C4-2B (cell line): Measurements from ENCODE around the gene BMERB1.

Experiments used
- H3K27ac ChIP-seq: fragments of 450-650 bp; 2 replicates; pipeline ENCODE4 v1.5.1; 2017
- ZFX ChIP-seq: fragments of 450-650 bp; IDR thresholded peaks from 2 replicates; pipeline ENCODE4 v1.6.1; 2017
- TF ChIP-seq, protein P1 (sequence below): fragments of 450-650 bp; conservative IDR thresholded peaks from 2 replicates; pipeline ENCODE4 v1.5.1; 2017; ENCODE audit warnings: mild to moderate bottlenecking

Gene BMERB1

DNA sequence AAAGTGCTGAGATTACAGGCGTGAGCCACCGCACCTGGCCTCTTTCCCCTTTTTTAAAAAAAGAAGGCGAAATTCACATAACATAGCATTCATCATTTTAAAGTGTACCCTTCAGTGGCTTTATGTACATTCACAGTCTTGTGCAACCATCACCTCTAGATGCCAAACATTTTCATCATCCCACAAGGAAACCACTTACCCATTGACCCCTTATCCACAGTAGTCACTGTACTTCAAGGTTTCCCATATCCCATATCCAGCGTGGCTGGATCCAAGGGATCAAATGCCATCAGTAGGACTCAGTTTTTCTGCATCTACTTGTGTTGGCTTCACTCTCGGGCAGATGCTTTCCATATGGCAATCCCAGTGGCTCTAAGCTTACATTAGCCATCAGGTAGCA is 50.3 kb downstream of the BMERB1 start:
- TF ChIP-seq, protein P1, sequence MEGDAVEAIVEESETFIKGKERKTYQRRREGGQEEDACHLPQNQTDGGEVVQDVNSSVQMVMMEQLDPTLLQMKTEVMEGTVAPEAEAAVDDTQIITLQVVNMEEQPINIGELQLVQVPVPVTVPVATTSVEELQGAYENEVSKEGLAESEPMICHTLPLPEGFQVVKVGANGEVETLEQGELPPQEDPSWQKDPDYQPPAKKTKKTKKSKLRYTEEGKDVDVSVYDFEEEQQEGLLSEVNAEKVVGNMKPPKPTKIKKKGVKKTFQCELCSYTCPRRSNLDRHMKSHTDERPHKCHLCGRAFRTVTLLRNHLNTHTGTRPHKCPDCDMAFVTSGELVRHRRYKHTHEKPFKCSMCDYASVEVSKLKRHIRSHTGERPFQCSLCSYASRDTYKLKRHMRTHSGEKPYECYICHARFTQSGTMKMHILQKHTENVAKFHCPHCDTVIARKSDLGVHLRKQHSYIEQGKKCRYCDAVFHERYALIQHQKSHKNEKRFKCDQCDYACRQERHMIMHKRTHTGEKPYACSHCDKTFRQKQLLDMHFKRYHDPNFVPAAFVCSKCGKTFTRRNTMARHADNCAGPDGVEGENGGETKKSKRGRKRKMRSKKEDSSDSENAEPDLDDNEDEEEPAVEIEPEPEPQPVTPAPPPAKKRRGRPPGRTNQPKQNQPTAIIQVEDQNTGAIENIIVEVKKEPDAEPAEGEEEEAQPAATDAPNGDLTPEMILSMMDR, result no peak
- TF ChIP-seq ZFX, result no peak
- no peak overlapping the region for H3K27ac ChIP-seq

DNA sequence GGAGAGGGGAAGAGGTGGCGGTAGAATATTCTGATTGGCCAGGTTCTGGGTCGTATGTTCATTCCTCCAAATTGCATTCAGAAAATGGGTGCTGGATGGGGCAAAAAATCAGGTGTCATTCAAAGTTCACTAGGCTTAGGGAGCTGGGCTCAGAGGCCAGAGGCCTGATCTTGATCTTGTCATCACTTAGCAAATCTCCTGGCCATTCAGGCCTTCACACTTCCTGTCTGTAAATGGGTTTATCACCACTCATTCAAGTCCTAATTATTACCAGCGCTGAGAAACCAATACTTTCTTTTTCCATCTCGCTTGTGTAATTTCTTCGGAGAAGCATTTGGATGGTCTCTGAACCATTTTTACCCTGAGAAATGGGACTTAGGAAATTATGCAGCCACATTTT is 50.8 kb downstream of the BMERB1 start:
- TF ChIP-seq, protein P1, result no peak
- no peak for TF ChIP-seq ZFX
- no peak overlapping the region for H3K27ac ChIP-seq

DNA sequence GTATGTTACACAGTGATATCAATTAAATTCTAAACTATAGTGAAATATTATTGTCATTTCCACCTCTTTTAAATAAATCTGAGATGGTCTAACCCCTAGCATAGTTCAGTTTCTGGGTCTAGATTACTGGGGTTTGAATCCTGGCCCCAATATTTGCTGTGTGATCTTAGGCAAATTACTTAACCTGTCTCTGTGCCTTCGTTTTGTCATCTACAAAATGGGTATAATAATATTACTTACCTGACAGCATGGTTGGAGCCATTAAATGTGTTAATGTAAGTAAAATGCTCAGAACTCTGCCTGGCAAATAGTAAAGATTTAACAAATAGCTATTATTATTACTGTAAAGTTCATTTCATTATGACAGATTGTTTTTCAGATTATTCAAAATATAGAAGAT is 52.3 kb downstream of the BMERB1 start:
- no peak overlapping the region for H3K27ac ChIP-seq

DNA sequence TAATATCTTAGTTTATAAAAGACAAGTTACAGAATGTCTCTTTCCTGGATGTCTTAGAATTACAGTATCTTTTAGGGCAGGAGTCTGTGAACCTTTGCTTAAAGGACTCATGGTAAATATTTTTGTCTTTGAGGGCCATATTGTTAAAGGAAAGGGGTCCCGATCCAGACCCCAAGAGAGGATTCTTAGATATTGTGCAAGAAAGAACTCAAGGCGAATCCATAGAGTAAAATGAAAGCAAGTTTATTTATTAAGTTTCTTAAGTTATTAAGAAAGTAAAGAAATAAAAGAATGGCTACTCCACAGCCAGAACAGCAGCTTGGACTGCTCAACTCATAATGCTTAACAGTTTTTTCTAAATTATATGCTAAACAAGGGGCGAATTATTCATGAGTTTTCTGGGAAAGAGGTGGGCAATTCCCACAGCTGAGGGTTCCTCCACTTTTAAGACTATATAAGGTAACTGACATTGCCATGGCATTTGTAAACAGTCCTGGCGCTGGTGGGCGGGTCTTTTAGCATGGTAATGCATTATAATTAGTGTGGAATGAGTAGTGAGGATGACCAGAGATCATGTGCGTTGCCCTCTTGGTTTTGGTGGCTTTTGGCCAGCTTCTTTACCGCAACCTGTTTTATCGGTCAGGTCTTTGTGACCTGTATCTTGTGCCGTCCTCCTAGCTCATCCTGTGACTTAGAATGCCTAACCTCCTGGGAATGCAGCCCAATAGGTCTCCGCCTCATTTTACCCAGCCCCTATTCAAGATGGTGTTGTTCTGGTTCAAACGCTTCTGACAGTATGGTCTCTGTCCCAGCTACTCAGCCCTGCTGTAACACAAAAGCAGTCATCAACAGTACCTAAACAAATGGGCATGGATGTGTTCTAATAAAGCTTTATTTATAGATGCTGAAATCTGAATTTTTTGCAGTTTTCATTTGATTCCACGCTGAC is 53.2 kb downstream of the BMERB1 start:
- H3K27ac ChIP-seq, result no peak overlapping the region
- no peak for TF ChIP-seq ZFX
- TF ChIP-seq, protein P1, result no peak

More for the DNA sequence above, 52.3 kb downstream of the BMERB1 start:
- no peak for TF ChIP-seq ZFX
- TF ChIP-seq, protein P1, result no peak

DNA sequence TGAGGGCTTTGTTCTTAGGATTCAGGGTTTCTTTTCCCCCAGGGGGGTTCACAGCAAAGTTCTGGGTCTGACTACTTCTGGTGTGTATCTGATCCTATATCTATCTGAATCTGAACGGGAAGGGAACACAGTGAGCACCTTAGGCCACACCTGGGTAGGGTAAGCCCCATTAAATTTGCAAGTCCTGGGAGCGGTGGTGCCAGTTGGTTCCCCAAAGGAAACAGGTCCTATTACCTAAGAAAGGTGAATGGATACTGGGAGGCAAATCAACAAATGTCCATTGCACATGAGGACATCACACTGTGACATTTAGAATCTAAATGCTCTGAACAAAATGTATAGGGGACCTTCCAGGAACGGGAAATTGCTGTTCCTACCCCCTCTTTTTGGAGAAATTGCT is 54.6 kb downstream of the BMERB1 start:
- TF ChIP-seq, protein P1, result no peak
- no peak for TF ChIP-seq ZFX
- no peak overlapping the region for H3K27ac ChIP-seq

DNA sequence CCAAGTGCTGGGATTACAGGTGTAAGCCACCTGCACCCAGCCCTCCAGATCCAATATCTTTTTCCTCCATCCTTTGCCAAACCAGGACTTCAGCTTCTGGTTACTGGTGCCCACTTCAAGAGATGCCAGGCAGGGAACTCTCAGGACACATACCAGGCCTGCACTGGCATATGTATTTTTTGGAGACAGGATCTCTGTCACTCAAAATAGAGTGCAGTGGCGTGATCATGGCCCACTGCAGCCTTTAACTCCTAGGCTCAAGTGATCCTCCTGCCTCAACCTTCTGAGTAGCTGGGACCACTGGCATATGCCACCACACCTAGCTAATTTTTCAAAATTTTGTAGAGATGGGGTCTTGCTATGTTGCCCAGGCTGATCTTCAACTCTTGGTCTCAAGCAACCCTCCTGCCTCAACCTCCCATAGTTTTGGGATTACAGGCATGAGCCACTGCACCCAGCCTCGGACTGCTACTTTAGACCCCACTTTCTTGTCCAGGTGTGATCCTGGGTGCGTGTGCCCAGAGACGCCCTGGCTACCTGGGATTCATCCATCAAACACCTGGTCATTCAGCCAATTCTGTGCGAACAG is 55.8 kb downstream of the BMERB1 start:
- TF ChIP-seq, protein P1, result no peak
- no peak for TF ChIP-seq ZFX
- H3K27ac ChIP-seq, result no peak overlapping the region

DNA sequence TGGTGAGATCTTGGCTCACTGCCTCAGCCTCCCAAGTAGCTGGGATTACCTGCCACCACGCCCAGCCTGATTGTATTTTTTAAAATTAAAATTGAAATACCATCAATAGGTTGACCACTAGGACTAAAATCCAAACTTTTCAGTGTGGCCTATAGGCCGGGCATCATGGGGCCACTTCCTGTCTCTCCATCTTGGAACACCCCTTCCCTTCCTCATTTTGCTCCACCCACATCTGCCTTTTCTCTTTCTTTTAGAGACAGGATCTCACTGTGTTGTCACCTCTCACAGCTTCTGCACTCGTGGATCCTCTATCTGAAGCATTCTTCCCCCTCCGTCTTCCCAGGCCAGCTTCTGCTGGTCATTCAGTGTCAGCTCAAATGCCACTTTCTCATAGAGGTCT is 57.0 kb downstream of the BMERB1 start:
- no peak for TF ChIP-seq ZFX
- TF ChIP-seq, protein P1, result no peak

More for the DNA sequence above, 57.0 kb downstream of the BMERB1 start:
- H3K27ac ChIP-seq, result no peak overlapping the region
